ENCODE measurements around the gene STEAP3.
"Not testable (repeated sequence)": the region's sequence is repeated elsewhere in the genome, so short reads cannot be mapped to it uniquely, and the experiment has no call there.

The STEAP3 gene

GRCh38 chr2:119260646-119261492 is 37.2 kb downstream of the STEAP3 start:
- DNase-seq (ENCODE audit: extremely low read depth in 1 of 2, low read depth in 1 of 2): no peak

GRCh38 chr2:119261493-119262225 is 38.0 kb downstream of the STEAP3 start:
- DNase-seq (ENCODE audit: extremely low read depth in 1 of 2, low read depth in 1 of 2): no peak

GRCh38 chr2:119263025-119263424 is 39.4 kb downstream of the STEAP3 start:
- DNase-seq (ENCODE audit: extremely low read depth in 1 of 2, low read depth in 1 of 2): no peak

- DNase-seq (ENCODE audit: extremely low read depth in 1 of 2, low read depth in 1 of 2): no peak
Observed at GRCh38 chr2:119263656-119264055, 40.0 kb downstream of the STEAP3 start.

DNA sequence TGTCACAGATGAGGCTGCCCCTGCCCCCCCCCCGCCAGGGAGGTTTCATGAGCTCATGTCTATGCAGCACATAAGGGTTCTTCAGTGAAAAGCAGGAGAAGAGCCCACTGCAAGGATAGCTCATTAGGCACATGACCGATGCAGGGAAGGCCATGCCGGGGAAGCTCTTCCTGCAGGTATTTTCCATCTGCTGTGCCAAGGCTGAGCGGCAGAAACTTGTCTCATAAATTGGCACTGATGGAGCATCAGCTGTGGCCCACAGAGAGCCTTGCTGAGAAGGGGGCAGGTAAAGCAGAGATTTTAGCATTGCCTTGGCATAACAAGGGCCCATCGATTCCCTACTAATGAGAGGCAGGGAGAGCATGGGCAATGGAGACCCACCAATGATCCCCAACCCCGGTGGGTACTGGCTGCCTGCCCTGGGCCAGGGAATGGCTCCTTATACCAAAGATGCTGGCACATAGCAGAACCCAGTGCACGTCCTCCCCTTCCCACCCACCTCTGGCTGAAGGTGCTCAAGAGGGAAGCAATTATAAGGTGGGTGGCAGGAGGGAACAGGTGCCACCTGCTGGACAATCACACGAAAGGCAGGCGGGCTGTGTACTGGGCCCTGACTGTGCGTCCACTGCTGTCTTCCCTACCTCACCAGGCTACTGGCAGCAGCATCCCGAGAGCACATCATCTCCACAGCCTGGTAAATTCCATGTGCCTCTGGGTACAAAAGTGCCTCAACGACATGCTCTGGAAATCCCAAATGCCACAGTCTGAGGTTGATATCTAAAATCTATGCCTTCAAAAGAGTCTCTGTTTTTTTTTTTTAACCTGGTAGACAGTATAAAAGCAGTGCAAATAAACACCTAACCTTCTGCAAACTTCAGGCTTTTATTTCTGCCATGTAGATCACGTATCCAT is 41.4 kb downstream of the STEAP3 start:
- DNase-seq (ENCODE audit: extremely low read depth in 1 of 2, low read depth in 1 of 2): no peak

DNA sequence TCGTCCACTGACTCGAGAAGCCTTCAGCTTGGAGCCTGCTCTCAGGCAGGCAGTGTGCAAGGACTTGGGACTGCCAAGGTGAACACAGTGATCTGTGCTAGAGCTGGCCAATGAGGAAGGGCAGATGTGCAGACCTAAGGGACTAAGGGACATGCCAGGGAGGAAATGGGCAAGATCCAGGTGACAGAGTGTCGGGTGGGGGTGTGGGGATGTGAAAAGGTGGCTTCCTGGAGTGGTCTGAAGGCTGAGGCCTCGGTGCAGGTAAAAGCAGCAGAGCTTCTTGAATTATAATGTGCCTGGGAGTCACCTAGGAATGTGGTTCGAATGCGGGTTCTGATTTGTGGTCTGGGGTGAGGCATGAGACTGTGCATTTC is 42.0 kb downstream of the STEAP3 start:
- no peak for DNase-seq (ENCODE audit: extremely low read depth in 1 of 2, low read depth in 1 of 2)

GRCh38 chr2:119266091-119266589 is 42.5 kb downstream of the STEAP3 start:
- no peak for DNase-seq (ENCODE audit: extremely low read depth in 1 of 2, low read depth in 1 of 2)

GRCh38 chr2:119267604-119268003 is 44.0 kb downstream of the STEAP3 start:
- DNase-seq (ENCODE audit: extremely low read depth in 1 of 2, low read depth in 1 of 2): no peak

GRCh38 chr2:119276864-119277263 is 53.2 kb downstream of the STEAP3 start:
- no peak for DNase-seq (ENCODE audit: extremely low read depth in 1 of 2, low read depth in 1 of 2)

- not testable (repeated sequence) for DNase-seq (ENCODE audit: extremely low read depth in 1 of 2, low read depth in 1 of 2)
Observed at GRCh38 chr2:119278385-119278784, 54.8 kb downstream of the STEAP3 start.

DNA sequence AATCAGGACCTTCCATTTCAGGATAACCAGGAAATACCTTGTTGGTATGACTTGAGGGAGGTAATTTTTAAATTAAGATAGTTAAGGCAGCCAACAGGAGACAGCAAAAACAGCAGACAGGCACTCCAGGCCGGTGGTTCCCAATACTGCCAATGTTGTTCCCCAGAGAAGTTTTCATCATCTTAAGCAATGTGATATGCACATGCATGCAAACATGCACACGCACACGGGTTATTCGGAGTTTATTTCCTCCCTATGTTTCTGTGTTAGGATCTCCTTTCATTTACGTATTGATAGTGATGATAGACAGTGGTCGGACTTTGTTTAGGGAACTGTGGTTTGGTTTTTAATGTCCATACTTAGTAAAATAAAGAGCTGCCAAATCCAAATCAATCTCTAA is 55.3 kb downstream of the STEAP3 start:
- no peak for DNase-seq (ENCODE audit: extremely low read depth in 1 of 2, low read depth in 1 of 2)

DNA sequence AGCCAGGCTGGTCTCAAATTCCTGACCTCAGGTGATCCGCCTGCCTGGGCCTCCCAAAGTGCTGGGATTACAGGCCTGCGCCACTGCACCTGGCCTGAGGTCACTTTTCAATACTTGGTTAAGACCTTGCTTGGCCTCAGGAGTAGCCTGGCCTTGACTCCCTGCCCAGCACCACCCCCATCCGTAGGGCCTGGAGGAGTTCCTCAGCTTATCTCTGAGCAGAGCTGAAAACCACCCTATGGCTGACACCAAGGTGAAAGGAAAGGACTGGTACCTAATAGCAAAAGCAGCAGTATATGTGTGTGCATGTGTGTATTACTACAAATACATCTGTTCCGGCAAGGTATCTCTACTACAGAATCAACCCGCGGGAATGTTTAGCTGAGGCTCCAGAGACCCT is 56.0 kb downstream of the STEAP3 start:
- no peak for DNase-seq (ENCODE audit: extremely low read depth in 1 of 2, low read depth in 1 of 2)

- no peak for DNase-seq (ENCODE audit: extremely low read depth in 1 of 2, low read depth in 1 of 2)
Observed at GRCh38 chr2:119280680-119281079, 57.0 kb downstream of the STEAP3 start.

DNA sequence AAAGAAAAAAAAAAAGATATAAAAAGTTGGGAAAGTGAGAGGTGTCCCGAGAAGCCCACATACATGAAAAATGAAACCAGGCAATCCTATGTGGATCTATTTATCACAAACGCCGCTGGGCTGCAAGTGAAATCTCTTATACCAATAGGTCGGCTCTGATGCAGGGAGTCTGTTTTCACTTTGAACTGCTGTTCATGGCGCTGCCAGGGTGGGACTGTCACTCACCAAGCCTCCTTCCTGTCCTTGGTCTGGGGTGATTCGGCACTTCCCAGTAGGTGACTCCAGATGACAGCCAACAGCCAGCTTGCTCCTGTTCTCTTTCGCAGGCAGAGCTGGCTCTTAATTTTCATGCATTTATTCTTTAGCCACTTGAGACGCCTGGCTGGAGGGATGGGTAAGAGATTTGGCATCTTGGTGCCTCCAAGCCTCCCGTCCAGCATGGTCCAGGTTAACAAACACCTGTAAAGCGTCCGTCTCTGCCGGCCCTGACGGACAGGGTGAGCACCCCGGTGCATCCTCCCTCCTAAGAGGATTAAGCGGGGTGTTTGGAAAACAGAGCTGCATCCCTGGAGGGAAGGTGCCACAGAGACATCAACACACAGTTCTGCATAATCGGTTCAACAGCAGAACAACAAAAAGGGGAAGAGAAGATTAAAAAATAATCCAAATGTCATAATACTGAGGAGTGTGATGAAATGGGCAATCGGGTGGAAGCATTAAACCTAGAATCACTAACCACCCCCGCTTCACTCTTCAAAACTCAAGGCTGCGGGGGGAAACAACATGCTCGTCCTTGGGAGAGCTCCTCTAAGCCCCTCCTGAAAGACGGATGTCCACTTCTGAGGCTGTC is 58.7 kb downstream of the STEAP3 start:
- DNase-seq (ENCODE audit: extremely low read depth in 1 of 2, low read depth in 1 of 2): no peak

DNA sequence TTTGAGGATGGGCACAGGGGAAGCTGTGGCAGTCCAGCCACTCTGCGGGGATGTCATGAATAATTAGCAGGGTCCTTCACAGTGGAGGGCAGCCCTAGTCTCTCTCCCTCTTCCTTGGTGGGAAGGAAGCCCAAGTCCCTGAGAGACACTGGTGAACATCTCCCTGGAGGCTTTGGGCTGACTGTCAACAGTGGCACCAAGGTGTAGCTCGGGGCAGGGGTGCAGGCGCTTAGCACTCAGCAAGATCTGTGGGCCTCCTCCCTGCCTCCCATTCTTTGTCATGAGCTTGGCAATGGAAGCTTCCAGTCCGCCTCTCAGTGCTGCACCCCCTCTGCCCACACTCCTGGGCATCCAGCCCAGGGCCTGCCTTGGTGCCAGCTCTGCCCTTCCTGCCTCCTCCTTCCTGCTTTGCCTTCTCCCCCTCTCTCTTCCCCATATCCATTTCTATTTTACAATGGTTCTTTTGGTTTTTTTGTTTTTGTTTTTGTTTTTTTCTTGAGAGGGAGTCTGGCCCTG is 59.4 kb downstream of the STEAP3 start:
- no peak for DNase-seq (ENCODE audit: extremely low read depth in 1 of 2, low read depth in 1 of 2)

DNA sequence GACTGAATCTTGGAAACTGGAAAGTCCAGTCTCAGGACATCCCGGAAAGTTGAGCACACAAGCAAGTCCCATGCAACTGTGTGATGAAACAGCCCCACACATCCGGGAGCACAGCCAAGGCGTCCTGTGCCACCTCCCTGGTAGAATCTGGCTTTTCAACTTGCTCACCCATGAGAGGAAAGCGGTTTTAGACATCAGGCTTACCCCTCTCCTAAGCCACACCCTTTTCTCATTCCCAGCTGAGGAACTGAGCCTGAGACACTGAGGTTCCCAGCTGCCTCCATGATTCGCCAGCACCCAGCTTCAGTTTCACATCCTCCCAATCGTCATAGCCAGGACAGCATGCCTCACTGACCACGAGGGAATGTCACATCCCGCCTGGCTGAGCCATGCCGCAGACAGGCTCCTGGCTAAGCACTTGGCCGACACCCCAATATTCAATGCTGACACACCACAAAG is 60.3 kb downstream of the STEAP3 start:
- DNase-seq (ENCODE audit: extremely low read depth in 1 of 2, low read depth in 1 of 2): no peak

GRCh38 chr2:119286661-119287060 is 63.0 kb downstream of the STEAP3 start:
- DNase-seq (ENCODE audit: extremely low read depth in 1 of 2, low read depth in 1 of 2): no peak

DNA sequence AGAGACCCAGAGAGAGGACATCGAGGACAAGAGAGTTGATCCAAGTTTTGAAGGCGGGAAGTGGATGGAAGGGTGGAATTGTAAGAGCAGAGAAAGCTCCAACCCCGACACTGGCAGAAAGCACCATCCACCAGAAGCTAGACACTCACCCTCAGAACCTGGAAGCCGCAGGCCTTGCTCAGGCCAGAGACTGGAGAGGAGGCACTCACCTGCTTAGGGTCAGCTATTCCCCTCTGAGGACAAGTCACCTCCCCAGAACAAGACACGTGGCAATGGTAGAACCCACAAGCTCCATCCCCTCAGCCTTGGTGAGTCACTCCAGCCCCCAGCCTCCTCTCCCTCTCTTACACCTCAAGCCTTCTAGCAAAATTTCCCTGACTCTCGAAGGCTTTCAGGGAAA is 64.9 kb downstream of the STEAP3 start:
- no peak for DNase-seq (ENCODE audit: extremely low read depth in 1 of 2, low read depth in 1 of 2)

DNA sequence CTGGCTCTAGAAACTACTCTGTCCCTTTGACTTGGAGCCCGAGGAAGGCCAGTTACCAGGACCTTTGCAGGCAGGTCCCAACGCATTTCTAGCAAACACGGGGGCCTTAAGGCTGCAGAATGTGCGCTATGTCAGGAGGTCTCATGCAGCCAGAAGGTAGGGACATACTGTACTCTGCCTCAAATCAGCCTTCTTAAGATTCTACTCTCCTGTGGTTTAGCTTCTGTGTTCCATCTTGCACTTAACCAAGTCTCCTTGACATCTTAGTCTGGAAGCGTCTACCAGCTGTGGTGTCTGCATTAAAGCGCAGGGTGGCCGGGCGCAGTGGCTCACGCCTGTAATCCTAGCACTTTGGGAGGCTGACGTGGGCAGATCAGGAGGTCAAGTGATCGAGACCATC is 65.5 kb downstream of the STEAP3 start:
- DNase-seq (ENCODE audit: extremely low read depth in 1 of 2, low read depth in 1 of 2): no peak

- DNase-seq (ENCODE audit: extremely low read depth in 1 of 2, low read depth in 1 of 2): no peak
Observed at GRCh38 chr2:119289642-119290041, 66.0 kb downstream of the STEAP3 start.

All from stimulated activated CD8-positive, alpha-beta memory T cell treated with anti-CD3 and anti-CD28 coated beads, Interleukin-7, amount 100 ng/mL, for 48 hours (primary cell).